OCI-M2 (cell line): ENCODE measurements around the gene SRGAP1.

ENCODE experiments used
- DNase-seq: peaks from one replicate; lab custom pipeline; 2025; ENCODE audit not compliant: unreplicated experiment; lab: John Stamatoyannopoulos, UW

SRGAP1 gene

DNA sequence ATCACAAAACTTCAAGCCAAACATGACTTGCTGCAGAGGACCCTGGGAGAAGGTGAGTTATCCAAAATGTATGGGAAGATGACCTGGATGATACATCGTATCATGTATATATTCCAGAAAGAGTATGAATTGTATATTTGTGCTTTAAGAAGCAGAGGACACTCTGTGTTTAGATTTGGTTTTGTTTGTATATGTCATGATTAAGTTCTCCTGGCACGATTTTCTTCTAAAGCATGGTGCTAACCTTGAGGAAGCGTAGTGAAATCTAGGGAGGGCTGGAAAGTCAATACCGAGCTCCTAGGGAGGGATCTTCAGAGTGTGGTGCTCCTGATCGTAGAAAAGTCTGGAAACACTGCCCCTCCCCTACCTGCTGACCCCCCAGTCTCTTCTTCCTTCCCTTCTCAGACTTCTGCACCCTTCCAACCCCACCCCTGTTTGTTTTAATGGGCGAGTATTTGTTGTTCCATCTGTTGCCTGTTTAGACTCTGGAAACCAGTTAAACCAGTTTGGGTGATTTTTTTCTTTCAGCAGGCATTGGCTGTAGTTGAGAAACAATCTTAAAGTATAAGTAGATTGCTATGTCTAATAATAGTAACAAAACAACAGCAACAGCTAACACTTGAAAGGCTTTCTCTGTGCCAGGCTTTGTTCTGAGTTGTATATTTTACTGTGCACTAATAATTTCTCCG is 236.0 kb downstream of the SRGAP1 start:
- DNase-seq: no peak

DNA sequence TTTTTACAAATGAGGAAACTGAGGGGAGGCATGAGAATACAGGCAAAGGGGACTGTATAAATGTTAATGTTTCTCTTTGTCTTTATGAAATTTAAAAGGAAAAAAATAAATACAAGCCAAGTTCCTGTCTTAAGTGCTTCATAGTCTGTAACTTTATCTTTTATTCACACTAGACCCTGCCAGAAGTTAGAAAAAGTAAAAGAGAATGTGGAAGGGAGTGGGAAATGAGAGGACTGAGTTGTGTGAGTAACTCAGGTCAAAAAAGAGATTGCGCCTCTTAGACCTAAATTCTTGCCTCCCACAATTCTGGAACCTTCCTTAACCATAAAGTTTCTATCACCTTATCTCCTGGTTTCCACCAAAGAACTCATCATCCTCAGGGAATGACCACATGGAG is 236.5 kb downstream of the SRGAP1 start:
- DNase-seq: no peak

DNA sequence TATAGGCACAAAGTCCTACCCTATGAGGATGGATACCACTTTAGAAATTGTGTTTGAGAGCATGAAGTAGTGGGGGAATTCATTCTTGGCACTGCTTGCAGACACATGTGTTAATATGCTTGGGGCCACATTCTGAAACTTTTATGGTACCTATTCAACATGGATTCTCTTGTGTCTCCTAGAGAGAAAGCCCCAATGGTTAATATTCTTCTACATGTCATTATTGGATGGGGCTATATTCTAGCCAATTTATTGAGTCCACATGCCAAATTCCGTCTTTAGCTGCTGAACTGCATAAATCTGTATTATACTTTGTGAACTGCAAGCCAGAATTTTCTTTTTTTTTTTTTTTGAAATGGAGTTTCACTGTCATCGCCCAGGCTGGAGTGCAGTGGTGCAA is 237.6 kb downstream of the SRGAP1 start:
- DNase-seq: no peak

DNA sequence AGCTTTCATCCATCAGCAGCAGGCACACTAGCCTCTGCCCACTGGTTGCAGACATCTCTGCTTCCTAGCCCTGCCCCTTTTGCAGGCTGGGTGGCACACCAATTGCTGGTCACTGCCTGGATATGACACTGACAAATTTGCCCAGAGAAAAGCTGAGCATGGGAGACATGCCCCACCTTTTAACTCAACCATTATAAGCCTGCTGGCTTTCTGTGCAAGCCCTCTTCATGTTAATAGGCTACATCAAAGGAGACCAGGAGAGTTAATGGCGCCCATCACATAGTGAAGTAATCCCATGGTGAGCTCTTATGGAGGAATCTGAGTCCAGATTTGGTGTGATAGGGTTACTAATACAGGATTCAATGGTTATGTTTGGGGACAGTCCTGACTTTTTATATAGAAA is 238.4 kb downstream of the SRGAP1 start:
- no peak for DNase-seq

DNA sequence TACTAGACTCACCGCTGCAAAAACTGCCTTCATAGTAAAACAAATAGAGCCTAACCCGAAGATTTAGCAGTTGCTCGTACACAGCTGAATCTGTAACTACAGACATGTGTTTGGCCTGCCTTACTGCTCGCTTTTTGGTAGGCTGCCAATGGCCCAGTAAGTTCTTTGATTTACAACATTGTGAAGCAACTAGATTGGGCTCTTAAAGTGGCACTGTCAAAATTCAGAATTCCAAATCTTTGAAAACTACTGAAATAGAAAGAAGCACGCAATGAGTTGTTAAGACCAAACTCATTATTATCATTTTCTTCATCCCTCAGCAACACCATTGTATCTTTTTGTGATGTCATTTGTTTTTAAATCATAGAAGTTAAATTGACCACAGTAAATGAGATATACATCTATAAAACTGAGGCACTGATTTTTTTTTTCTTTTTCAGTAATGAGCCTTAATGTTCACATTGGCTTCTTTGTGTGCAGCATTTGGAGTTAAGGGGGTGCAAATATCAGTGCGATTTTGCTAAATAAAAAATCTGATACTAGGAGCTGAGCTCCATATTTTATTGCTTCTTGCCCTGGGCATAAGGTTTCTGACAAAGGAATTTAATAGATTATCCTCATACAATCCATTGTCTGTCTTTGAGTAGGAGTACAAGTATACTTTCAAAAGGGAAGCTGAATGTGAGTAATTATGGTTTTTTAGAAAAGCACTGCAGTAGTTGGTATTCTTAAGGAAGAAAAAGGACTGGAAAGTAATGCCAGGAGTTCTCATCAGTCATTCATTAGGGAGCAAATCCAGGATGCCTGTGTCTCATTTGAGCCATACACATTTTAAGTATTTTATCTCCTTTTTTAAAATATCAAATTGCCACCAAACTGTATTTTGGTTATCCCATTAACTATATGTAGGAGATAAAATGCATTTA is 239.0 kb downstream of the SRGAP1 start:
- DNase-seq: no peak

DNA sequence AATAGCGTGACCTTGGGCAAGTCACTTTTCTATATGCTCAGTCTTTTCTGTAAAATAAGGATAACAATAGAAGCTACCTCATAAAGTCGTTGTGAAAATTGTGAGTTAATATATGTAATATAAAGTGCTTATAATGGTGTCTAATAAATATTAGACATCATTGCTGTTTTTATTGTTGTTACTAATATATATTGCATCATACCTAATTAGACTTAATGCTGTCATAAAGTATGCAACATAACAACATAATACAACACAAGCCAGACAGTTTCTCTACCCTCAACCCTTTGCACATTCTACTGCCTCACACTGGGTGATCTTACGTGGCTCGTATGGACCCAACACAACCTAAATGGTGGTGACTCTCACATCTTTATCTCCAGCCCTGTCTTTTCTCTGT is 240.7 kb downstream of the SRGAP1 start:
- DNase-seq: no peak

DNA sequence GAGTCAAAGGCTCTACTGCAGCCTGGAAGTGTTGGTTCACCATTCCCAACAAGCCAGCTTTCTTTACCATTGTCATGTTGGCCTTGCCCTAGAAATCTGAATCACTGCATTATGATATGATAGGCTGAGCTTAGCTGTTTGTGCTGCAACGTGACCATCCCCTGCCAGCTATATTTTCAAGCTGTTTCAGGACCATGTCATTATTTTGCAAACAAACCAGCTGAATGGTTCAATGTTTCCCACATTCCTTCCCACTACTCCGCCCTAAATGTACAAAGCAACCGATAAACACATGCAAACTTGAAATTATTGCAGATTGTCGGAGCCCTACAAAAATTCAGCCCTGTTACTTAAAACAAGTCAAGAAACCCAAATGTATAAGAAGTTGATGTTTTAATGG is 241.5 kb downstream of the SRGAP1 start:
- no peak for DNase-seq

DNA sequence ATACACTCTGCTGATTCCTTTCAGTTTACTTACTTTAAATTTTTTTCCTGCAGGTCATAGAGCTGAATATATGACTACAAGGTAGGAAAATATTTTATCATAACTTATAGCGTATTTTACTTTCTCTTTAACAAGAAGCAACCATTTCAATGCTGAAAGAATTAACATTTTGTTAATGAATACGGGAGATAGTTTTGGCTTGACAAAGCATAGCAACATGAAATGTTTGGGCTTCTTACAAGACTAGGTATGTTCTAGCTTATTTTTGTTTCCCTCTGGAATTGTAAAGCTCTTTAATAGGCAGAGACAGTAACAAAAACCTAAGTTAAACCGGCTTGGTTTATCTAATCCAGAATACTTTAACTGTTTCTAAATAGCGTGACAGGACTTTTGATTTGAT is 242.4 kb downstream of the SRGAP1 start:
- DNase-seq: no peak

DNA sequence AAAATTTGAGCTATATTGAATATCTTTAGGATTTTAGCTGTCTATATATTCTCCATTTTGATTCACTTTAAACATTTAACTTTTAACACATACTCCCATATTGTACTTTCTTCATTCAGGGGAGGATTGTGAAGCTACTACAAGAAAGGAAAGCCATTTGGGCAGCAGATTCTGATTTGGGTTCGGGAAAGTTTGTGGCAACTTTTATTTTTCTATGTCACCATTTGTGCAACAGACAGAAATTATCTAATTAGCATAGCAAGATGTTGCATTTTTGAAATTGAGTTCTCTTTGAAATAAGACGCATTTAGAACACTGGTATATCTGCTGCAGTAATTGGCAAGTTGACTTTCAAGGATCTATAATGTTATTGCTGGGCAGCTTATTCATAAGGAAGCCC is 243.3 kb downstream of the SRGAP1 start:
- DNase-seq: no peak

DNA sequence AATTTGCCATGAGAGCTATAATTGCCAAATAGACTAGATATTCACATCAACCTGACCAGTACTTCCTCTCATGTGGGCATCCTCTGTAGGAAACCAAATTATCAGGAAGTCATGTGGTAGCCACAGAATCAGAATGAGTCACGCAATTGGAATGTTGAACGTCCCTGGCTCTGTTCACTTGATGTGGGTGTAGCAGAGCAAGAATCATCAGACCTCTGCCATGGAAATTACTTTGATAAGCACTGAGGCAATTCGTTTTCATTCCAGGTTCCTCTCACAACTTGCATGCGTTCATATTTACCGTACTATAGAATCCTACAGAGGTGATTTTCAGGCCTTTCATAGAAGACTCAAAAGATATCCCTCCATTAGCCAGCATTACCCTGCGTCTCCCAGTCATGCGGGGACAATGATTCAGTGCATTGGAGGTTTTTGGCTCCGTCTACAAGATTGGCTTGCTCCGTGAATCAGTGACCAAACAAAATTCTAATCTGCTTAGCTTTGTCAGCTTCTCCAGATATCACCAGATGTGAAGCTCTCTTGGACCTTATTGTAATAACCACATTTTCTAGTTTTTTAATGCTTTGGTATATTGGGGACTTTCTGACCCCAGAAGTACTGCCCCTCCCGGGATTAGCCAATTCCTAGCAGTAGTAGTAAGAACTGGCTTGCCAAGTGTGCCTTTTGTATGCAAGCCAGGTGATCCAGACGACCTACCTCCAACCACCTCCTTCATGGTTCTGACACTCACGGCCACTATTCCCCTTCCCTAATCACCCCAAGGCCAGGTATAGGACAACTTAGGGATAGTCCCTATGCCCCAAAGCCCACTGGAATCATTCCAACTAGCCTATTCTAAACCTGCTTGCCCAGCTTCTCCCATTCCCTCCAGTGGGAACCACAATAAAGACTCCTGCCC is 244.2 kb downstream of the SRGAP1 start:
- no peak for DNase-seq

DNA sequence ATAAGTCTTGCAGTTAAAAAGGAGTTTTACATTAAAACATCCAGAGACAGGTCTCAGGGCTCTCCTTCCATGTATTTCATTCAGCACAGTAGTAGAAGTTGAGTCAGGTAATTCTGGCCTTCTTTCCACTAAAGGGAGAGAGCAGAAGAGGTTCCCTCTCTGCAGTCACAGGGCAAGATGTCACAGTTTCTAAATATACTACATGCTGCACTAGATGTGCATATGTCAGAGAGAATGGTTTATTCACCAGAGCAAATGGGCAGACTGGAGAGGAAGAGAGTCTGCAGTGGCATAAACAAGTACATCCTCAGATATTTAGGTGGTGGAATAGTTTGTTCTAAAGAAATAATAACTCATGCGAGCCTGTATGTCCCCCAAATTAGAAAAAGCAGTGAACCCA is 245.5 kb downstream of the SRGAP1 start:
- DNase-seq: no peak

DNA sequence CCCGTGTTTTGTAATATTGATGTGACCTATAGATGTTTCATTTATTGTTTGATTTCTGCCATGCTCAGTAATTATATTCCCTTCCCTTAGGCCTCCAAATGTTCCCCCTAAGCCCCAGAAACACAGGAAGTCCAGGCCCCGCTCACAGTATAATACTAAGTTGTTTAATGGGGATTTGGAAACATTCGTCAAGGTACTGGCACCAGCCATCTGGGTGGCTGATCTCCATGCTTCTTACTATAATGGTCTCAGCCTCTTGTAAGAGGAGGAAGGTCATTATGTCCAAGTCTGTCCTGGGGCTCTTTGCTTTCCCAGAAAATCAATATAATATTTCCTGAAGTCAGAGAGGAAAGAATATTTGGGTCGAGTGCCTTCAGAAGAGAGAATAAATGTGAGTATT is 246.7 kb downstream of the SRGAP1 start:
- DNase-seq: no peak

DNA sequence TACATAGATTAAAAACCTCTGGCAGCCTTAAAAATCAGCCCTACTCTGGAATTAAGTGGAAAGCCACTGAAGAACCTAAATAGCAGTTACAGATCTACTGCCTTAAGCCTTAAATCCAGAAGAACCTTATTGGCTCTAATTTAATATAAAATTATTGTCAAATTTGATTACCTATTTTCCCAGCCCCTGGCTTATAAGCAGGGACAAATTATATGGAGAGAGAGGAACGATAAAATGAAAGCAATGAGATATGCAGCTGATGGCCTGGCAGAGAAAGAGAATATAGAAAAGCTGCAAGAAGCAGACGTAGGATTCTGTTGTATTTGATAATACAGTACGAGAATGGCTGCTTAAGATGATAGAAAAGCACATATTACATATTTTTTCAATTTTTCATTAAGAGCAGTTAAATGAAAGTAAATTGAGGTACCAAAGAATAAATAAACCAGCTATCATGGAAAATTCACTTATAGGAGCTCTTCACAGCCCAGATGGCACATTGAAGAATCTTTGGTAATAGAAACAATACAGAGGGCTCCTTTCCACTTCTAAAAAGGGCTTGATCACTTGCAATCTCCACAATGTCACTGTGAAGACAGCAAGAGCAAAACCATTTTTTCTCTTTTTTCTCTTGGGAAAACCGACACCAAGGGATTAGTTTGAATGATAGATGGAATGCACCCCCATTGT is 248.2 kb downstream of the SRGAP1 start:
- no peak for DNase-seq

DNA sequence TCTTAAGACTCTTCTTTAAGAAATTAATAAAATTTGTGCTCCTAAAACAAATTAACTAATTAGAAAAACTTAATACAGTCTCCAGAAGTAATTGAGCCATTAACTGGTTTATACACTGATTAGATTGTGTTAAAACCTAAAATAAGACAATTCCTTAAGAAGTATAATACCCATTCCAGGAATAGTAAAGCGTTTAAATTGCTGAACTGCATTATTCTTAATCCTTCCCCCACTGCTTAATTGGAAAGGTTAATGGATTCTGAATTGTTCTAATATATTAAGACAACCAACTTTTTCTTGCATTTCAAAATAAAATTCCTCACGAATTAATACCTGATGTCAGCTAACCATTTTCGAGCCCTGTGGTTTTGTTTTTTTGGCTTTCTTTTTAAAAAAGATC is 249.2 kb downstream of the SRGAP1 start:
- DNase-seq: no peak

DNA sequence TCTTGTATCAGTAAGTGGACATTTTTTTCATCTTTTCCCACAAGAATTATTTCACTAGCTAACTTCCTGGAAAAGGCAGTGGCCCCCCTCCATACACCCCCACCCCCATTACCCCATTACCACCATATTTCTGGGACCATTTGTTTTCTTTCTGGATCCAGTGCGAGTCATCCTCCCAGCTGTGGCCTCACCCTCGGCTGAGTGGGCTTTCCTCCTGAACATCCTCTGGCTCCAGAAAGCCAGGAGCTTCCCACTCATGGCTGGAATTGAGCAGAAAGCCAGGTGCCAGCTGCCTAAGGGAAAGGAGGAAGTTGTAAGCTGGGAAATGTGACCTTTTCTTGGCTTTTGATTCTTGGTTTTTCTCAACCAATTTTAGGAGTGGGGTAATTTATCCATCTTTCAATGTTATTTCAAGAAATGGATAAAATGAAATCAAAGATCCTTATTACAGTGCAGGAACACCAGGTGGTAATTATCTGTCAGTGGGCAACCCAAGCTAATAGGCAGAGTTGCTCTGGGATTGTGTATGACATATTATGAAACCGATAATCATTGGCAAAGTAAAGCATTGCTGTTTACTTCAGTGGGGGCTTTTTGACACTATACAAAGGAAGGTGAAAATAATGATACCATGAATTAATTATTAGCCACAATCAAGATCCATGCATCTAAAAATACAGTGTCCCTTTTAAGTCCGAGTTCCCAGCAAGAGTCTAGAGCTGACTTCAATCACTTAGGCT is 253.0 kb downstream of the SRGAP1 start:
- DNase-seq: no peak

DNA sequence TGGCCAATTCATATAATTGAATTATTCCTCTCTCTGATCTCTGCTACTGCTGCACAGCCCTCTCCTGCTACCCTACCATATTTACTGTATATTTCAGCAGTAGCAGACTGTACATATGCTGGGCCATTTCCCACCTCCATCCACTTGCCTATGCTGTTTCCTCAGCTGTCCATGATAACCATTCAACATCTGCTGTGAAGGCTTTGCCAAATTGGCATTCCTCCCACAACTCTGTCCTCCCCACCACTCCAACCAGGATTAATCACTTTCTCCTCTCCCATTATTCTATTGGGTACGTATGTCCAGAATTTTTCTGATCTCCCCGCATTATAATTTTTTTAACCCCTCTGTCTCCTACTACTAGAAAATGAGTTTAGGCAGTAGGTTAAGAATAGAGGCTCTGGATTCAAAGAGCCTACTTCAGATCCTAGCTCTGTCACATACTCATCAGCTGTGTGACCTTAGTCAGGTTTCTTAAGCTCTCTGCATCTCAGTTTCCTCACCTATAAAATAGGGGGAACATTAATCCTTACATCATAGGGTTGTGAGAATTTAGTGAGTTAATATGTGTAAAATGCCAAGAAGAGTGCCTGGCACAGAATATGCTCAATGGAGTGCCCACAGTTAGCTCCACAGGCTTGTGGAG is 254.3 kb downstream of the SRGAP1 start:
- no peak for DNase-seq

DNA sequence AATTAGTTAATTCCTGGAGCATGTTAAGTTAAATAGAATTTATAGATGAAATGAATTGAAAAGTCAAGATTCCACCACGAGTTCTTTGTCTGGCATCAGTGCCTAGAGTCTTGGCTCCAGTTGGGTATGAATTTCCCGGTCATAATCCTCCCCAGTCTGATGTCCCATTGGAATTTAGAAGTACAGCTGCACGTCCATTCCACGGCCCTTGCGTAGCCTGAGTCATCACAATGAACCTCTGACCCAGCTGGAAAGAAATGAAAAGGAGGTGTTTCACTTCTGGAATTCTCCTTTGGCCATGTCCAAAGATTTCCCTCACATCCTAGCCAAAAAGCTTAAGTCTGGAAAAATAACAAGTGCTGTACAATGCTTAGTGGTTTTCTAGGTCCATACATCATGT is 254.9 kb downstream of the SRGAP1 start:
- no peak for DNase-seq

DNA sequence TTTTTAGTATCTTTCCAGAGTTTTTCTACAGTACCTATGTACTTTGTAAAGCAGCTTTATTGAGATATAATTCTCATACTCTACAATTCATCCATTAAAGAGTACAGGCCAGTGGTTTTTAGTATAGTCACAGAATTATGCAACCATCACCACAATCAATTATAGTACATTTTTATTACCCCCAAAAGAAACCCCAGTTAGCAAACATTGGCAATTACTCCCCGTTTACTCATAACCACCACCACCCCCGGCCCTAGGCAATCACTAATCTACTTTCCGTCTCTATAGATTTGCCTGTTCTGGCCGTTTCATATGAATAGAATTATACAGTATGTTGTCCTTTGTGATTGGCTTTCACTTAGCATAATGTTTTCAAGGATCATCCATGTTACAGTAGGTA is 257.8 kb downstream of the SRGAP1 start:
- DNase-seq: no peak

DNA sequence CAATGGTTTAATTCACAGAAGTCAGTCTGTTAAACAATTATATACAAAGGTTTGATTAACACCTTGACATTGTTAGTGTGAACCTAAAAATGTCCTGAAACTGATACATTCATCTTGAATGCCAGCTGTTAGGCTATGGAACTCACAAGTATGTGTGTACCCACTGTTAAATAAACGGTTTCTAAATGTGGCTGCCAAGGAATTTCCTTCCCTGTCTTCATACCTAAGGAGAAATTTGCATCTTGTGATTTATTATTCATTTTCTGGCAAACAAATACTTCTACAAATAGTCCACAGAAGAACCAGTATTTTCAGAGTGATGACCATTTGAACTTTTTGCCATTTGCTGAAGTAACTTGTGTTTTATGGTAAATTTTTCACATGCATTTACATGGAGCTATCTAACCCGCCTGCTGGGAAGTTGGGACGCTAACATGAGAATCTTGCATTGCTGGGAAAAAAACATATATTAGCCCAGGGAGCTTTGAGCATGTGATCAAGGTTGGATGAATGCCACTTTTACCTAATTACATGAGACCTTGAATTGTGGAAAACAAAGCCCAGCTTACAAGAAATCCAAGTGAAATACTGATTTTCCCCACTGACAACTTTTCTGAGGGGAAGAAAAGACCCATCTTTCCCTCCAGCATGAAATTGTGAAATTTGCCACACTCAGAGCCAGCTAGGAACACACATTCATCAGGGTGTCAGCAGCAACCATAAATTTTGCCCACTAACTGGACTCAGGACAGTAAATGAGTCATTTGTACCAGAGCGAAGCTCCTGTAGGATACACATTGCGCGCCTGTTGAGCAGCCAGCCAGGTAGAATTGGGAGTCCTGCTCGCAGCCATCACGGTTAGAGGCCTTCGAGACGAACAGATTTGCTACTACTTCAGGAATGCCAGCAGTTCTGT is 259.6 kb downstream of the SRGAP1 start:
- no peak for DNase-seq
